OCI-LY3 (cell line): ENCODE results near the gene HYOU1.

Source experiments
- EZH2phosphoT487 ChIP-seq: fragments of 200-600 bp; shearing (Covaris generic); IDR thresholded peaks from 2 replicates; pipeline ENCODE4 v1.6.1; 2018; ENCODE audit warnings: antibody characterized with exemption, mixed run types, low read depth
- TF ChIP-seq, protein P1 (sequence below): fragments of 200-600, 300-600 bp; sonication (generic); IDR thresholded peaks from 2 replicates; pipeline ENCODE4 v1.5.1; 2014; ENCODE audit warnings: antibody characterized with exemption, low read length, low read depth

DNA sequence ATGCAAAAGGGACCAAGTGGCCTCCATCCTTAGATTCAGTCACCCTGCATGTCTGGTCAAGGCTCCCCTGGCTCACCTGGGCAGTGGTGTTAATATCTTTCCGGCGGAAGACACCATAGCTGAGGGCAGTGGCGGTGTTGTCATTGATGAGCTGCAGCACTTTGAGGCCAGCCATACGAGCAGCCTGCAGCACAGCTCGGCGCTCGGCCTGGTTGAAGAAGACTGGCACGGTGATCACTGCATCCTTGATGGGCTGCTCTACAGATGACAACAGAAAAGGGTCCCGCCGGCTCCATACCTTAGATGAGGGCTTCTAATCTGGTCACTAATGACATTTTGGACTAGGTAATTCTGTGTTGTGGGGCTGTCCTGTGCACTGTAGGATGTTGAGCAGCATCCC is 2.6 kb downstream of the HYOU1 start:
- TF ChIP-seq, protein P1, sequence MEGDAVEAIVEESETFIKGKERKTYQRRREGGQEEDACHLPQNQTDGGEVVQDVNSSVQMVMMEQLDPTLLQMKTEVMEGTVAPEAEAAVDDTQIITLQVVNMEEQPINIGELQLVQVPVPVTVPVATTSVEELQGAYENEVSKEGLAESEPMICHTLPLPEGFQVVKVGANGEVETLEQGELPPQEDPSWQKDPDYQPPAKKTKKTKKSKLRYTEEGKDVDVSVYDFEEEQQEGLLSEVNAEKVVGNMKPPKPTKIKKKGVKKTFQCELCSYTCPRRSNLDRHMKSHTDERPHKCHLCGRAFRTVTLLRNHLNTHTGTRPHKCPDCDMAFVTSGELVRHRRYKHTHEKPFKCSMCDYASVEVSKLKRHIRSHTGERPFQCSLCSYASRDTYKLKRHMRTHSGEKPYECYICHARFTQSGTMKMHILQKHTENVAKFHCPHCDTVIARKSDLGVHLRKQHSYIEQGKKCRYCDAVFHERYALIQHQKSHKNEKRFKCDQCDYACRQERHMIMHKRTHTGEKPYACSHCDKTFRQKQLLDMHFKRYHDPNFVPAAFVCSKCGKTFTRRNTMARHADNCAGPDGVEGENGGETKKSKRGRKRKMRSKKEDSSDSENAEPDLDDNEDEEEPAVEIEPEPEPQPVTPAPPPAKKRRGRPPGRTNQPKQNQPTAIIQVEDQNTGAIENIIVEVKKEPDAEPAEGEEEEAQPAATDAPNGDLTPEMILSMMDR: no peak
- TF ChIP-seq EZH2phosphoT487: no peak
